Lung (tissue), 12 donors: Measurements from ENCODE around the gene MLIP. TPM values are rescaled to one million over a fixed set of nuclear protein-coding genes. Genes with fewer than 3 reads are reported as not detected.

Source experiments
- ATAC-seq: fragments of 200-7000 bp; cut with Tn5 transposase; one replicate; pipeline ENCODE4 v1.9.1; 2020; ENCODE audit warnings: moderate number of reproducible peaks; ENCODE audit not compliant: insufficient read depth, low FRiP score
- DNase-seq, 3 donors: peaks; one replicate each; pipeline ENCODE4 v3.0.0-alpha.2; 2013 to 2017
- H3K27ac ChIP-seq, 2 donors: one replicate each; pipeline ENCODE4 v1.5.1; 2013; ENCODE audit warnings: mild to moderate bottlenecking in 2 of 2, moderate library complexity in 2 of 2, control low read depth in 1 of 2, inconsistent platforms in 1 of 2, low read depth in 1 of 2, low read length in 1 of 2
- H3K27me3 ChIP-seq, 3 donors: one replicate each; pipeline ENCODE4 v1.5.1; 2013; ENCODE audit warnings: low read length in 2 of 3; ENCODE audit not compliant: control insufficient read depth in 3 of 3, insufficient read depth in 3 of 3
- H3K36me3 ChIP-seq, 4 donors: one replicate each; pipeline ENCODE4 v1.5.1; 2013; ENCODE audit warnings: low read length in 4 of 4, mild to moderate bottlenecking in 1 of 4, moderate library complexity in 1 of 4; ENCODE audit not compliant: control insufficient read depth in 4 of 4, insufficient read depth in 4 of 4
- H3K4me1 ChIP-seq, 5 donors: one replicate each; pipeline ENCODE4 v1.5.1; 2013; ENCODE audit warnings: low read length in 5 of 5, mild to moderate bottlenecking in 2 of 5, moderate library complexity in 1 of 5; ENCODE audit not compliant: control insufficient read depth in 5 of 5, insufficient read depth in 5 of 5
- H3K4me3 ChIP-seq: one replicate; pipeline ENCODE4 v1.5.1; 2013; ENCODE audit warnings: mild to moderate bottlenecking, control low read depth, moderate library complexity
- H3K9ac ChIP-seq, 2 donors: one replicate each; pipeline ENCODE4 v1.5.1; 2013; ENCODE audit warnings: low read length in 2 of 2, control low read depth in 1 of 2; ENCODE audit not compliant: insufficient read depth in 1 of 2
- H3K9me3 ChIP-seq, 4 donors: one replicate each; pipeline ENCODE4 v1.5.1; 2013; ENCODE audit warnings: low read length in 3 of 4, mild to moderate bottlenecking in 1 of 4, moderate library complexity in 1 of 4; ENCODE audit not compliant: control insufficient read depth in 4 of 4, insufficient read depth in 3 of 4
- WGBS, 2 donors: extraction: QIAGEN DNeasy Blood & Tissue Kit; methylation state at CpG; one replicate each; pipeline ENCODE4 v1.1.7; 2013; 5-methylcytosine and 5-hydroxymethylcytosine counted together
- polyA plus RNA-seq, 2 donors: library from polyadenylated mRNA; stranded (reverse); fragments of 200-250 nt; gene quantifications; one replicate each; pipeline ENCODE4 v1.2.1, GENCODE V29; 2013
- total RNA-seq, 2 donors: library from RNA; depleted of rRNA in 1 of 2; stranded (reverse); fragments of >200 nt in 1 of 2; gene quantifications; one replicate each; pipeline ENCODE4 v1.2.1, GENCODE V29; 2014 to 2021
- TF ChIP-seq, protein P1 (sequence below): IDR thresholded peaks from 2 replicates; pipeline ENCODE4 v1.5.1; 2012; ENCODE audit warnings: mild to moderate bottlenecking; ENCODE audit errors: control extremely low read depth, extremely low read depth
- donor health status: control.
- donor health status: control.
- donor health status: Bipolar disorder and iron deficiency.
- donor health status: healthy.
- donor health status: DM: yes; HTN: yes; CAD: no.

MLIP gene
- total and polyA plus RNA-seq, 4 donors: 0.16 to 1.3 (median 0.35) TPM

GRCh38 chr6:54070025-54070424 lies 41.2 kb upstream of the MLIP start:
- TF ChIP-seq, protein P1, sequence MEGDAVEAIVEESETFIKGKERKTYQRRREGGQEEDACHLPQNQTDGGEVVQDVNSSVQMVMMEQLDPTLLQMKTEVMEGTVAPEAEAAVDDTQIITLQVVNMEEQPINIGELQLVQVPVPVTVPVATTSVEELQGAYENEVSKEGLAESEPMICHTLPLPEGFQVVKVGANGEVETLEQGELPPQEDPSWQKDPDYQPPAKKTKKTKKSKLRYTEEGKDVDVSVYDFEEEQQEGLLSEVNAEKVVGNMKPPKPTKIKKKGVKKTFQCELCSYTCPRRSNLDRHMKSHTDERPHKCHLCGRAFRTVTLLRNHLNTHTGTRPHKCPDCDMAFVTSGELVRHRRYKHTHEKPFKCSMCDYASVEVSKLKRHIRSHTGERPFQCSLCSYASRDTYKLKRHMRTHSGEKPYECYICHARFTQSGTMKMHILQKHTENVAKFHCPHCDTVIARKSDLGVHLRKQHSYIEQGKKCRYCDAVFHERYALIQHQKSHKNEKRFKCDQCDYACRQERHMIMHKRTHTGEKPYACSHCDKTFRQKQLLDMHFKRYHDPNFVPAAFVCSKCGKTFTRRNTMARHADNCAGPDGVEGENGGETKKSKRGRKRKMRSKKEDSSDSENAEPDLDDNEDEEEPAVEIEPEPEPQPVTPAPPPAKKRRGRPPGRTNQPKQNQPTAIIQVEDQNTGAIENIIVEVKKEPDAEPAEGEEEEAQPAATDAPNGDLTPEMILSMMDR: no peak
- Histone ChIP-seq H3K27me3 (no peaks in the 10 kb centered on the region), H3K9me3 (no peaks in the 10 kb centered on the region), H3K9ac (no peak overlapping the region), H3K36me3 (no peaks in the 10 kb centered on the region), H3K27ac (no peak overlapping the region), H3K4me3 (no peak overlapping the region), H3K4me1 (peaks cover 0 to 7% (median 0%) of the 10 kb centered on the region in 5 donors)
- ATAC-seq: no peak
- WGBS, 2 donors: 48 to 82% methylated on average over 3 of the region's 3 CpGs
- DNase-seq: no peak

- Histone ChIP-seq H3K9me3 (no peaks in the 10 kb centered on the region), H3K36me3 (no peaks in the 10 kb centered on the region), H3K27me3 (no peaks in the 10 kb centered on the region), H3K9ac (no peak overlapping the region), H3K4me1 (peaks cover 0 to 13% (median 0%) of the 10 kb centered on the region in 5 donors), H3K4me3 (no peak overlapping the region), H3K27ac (peak overlapping the region in 1 of 2 donors; percentile 21)
- 86 to 88% methylated on average over 4 of the region's 4 CpGs for WGBS, 2 donors
- ATAC-seq: no peak
- TF ChIP-seq, protein P1: no peak
- DNase-seq: no peak
Measured at GRCh38 chr6:54071821-54072340, 39.4 kb upstream of the MLIP start.

GRCh38 chr6:54072635-54073313 lies 38.5 kb upstream of the MLIP start:
- TF ChIP-seq, protein P1: no peak
- H3K4me1 ChIP-seq: peaks cover 0 to 13% (median 0%) of the 10 kb centered on the region in 5 donors
- no peak overlapping the region for H3K4me3 ChIP-seq
- H3K36me3 ChIP-seq: no peaks in the 10 kb centered on the region
- no peaks in the 10 kb centered on the region for H3K9me3 ChIP-seq
- DNase-seq (no peak), ATAC-seq (no peak)
- no peaks in the 10 kb centered on the region for H3K27me3 ChIP-seq
- H3K27ac ChIP-seq: no peak overlapping the region
- 84 to 96% methylated on average over 2 of the region's 2 CpGs for whole genome bisulfite sequencing, 2 donors
- H3K9ac ChIP-seq: no peak overlapping the region
